Hematopoietic multipotent progenitor cell treated with erythropoietin and hydrocortisone succinate and interleukin-3 and kit ligand, for 17 days (in vitro differentiated cells): ENCODE measurements around the gene PDZK1IP1.
A peak's percentile ranks its signal among the peaks of the same experiment; 100 is the strongest.
"Not testable (repeated sequence)": the region's sequence is repeated elsewhere in the genome, so short reads cannot be mapped to it uniquely, and the experiment has no call there.

Experiments
- DNase-seq: peaks from one replicate; pipeline ENCODE4 v3.0.0-alpha.2; 2015; ENCODE audit warnings: low spot score

PDZK1IP1 gene

DNA sequence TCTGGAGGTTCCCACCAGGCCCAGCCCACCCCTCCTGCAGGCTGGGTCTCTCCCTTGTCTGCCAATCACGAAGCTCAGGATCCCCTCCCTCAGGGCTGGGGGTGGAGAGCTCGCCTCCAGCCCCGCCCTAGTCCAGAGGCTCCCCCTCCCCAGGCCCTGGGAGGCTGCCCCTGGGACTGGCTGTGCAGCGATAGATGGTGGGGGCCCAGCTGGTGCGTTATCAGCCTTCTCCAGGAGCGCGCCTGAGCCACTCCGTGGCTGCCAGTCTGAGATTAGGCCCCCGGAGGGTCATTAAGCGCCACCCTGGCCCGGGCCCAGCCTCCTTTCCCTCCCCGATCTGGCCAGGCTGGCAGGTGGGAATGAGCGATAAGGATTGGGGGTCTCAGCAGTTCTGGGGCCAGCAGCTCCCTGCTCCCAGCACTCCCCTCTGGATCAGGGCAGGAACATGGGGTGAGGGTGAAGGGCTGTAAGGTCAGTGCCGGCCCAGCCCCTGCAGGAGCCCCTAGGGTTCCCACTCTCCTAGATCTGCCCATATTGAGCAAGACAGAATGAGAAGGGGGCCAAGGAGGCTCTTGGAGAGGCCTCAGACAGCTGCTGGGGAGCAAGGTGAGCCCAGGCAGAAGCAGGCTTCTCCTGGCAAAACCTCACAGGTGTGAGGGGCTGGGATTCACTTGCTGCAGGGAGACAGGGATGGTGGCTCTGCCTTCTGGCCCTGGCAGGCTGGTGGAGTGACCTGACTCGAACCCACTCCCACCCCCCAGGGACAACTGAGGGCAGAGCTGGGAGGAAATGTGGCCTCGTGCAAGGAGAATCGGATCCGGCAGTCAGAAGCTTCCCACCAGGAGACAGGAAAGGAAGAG is 8.5 kb downstream of the PDZK1IP1 start:
- peak; percentile 98 for DNase-seq

DNA sequence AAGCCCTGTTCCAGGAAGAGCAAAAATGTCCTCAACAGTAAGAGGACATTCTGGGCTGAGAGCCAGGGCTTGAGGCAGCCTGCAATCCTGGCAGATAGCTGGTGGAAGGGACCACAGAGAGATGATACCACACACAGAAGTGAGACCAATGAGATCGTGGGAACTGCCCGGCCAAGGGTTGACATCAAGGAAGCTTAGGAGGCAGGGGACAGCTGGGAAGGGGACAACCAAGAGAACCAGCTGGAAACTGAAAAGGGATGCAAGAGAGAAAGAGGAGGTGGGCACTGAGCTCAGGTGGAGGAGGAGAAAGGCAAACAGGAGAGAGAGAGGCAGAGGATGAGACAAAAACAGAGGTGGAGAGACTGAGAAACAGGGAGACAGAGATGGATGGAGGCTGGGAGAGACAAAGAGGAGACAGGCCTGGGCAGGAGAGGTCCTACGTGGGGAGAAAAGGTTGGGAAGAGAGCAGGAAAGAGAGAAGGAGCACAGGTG is 9.2 kb downstream of the PDZK1IP1 start:
- peak; percentile 91 for DNase-seq

DNA sequence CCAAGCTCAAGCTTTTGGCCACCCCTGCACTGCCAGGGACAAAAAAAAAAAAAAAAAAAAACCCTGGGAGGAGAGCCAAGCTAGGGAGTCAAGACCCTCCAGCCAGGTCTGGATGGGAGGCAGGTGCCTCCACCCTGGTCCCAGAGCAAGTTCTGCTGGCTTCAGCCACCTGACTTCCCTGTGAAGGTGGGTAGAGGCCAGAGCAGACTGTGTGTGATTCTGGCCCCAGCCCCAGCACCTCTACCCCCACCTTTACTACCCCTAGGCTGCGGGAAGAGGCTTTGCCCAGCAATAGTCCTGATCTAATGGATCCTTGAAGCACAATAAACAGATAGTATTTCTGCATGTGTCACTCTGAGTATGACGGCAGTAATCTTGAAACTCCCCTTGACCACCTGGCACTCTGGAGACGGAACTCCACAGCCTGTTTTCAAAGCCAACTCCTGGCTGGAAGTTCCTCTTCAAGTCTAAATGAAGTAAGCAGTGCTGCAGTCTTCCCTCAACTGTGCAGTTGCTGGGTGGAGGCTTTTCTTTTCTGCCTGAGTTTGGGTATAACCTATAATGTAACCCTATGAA is 9.8 kb downstream of the PDZK1IP1 start:
- peak; percentile 89 for DNase-seq

DNA sequence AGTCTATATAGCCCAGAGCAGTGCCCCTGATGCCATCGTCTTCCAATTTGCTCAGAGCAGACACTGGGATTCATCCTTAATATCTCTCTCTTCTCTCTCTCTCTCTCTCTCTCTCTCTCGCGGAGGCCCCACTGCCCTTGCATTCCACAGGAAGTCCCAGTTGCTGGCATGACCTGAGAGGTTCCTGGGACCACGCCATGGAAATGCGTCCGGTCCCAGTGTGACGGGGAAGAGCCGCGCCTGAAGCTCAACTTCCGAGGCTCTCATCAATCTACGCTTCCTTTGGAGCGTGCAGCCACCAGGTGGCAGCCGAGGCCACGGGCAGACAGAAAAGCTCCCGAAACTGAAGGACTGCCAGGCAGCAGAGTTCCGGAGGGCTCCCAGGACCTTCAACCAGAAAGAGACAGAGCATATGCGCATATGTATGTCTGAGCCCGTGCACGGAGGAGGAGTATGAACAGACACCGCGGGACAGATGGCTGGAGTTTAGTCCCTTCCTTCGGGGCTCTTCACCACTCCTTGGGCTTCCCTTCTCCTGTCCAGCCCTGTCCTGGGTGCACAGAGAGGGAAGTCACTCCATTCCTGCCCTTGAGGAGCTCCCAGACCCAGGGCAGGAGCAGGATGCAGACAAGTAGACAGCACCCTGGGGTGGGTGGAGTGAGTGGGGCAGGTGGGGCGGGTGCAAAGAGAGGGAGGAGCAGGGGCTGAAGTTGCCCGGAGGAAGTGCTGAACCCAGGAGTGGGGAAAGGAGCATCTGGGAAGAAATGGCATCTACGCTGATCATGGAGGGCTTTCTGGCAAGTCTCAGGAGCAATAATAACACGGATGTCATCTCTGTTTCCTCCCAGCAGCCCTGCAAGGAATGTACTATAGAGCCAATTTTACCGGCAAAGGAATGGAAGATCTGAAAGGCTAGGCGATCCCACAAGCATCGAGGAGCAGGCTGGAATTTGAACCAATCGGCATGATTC is 10.5 kb downstream of the PDZK1IP1 start:
- peak; percentile 95 for DNase-seq

DNA sequence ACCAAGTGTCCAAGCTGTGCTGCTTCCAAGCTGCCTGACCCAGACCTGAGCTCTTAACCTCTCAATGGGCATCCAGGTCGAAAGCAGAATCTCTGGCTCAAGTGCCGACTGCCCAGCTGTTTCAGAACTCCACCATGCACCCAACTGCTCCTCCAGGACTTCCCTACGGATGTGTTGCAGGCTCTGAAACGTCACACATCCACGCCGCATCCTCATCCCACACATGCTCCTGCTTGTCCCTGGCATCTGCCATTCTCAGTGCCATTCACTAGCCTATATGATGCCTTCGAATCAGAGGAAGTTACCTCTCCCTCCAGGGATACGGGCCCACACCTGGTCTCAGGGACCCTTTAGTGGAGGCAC is 11.2 kb downstream of the PDZK1IP1 start:
- no peak for DNase-seq

DNA sequence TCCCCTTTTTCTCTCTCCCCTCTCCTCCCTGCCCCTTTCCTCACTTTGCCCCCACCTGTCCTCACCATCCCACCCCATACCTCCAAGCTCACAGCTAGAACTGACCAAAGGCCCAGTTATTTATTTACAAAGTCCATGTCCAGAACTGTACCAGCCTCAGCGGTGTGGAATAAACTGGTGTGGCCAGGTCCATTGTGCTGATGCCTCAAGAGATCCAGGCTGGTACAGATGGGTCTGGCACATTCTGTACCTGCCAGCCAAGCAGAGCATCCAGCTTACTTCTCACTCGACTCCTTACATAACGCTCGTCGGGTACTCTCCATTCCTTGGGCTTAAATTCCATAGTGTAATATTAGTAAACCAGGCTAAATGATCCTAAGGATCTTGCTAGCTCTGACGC is 11.8 kb downstream of the PDZK1IP1 start:
- DNase-seq: no peak

DNA sequence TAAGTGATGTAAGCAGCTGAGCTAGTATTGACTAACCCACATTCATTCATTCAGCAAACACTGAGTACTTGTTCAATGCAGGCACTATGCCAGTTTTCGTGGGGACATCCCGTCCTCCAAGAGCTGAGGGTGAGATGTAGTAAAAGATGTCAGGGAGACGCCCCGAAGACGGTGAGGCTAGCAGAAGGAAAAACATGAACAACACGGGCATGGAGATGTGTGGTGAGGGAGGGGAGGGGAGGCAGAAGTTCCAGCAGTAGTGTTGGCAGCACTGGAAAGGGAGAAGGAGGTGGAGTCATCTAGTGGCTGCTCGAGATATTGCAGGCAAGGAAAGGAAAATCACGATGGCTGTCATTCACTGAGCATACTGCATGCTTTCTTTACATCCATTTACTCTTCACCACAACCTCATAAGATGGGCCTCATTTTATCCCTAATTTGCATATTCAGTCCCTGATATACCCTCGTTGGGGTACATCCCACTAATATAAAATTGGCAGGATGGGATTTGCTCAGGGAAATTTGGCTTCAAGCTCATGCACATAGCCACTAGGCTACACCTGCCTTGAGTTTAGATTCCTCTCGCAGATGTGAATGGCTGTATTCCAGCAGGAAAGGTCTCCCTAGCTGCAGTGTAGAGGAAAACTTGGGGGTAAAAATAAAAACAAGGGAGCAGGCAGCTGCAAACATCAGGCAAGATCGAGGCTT is 14.5 kb downstream of the PDZK1IP1 start:
- peak; percentile 81 for DNase-seq

DNA sequence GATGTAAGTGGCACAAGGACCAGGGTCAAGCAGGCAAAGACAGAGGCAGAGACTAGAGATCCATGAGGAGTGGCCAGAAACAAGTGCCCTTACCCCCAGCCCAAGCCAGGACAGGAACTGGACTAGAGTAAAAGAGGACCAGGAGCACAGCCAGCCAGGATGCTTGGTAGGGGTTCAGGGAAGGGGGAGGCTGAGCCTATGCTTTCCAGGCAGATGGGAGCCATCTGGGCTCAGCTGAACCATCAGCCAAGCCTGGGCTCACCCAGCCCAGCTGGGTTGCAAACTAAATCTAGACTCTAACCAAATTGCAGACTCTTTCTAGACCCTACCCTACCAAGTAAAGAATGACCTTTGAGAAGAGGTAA is 15.2 kb downstream of the PDZK1IP1 start:
- no peak for DNase-seq

DNA sequence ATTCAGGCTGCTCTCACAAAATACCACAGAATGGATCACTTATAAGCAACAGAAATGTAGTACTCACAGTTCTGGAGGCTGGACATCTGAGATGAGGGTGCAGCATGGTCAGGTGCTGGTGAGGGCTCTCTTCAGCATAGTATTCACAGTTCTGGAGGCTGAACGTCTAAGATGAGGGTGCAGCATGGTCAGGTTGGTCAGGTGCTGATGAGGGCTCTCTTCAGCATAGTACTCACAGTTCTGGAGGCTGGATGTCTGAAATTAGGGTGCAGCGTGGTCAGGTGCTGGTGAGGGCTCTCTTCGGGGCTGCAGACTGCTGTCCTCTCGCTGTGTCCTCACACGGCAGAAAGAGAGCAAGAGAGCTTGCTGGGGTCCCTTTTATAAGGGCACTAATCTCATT is 17.1 kb downstream of the PDZK1IP1 start:
- no peak for DNase-seq

DNA sequence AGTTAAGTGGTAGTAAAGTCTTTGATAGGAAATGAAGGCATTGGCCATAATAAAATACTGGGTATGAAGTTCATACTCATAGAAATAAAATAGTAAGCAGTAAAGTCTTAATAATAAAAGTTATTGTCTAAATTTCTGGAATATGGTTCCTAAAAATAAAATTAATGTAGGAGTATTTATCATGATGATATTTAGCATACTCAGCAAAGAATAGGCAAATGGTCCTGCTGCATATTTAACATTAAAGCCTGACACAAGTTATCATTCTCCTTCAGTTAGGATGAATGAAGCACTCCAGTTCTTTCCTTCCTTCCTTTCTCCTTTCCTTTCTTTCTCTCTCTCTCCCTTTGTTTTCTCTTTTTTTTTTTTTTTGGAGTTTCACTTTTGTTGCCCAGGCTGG is 25.3 kb downstream of the PDZK1IP1 start:
- DNase-seq: no peak

DNA sequence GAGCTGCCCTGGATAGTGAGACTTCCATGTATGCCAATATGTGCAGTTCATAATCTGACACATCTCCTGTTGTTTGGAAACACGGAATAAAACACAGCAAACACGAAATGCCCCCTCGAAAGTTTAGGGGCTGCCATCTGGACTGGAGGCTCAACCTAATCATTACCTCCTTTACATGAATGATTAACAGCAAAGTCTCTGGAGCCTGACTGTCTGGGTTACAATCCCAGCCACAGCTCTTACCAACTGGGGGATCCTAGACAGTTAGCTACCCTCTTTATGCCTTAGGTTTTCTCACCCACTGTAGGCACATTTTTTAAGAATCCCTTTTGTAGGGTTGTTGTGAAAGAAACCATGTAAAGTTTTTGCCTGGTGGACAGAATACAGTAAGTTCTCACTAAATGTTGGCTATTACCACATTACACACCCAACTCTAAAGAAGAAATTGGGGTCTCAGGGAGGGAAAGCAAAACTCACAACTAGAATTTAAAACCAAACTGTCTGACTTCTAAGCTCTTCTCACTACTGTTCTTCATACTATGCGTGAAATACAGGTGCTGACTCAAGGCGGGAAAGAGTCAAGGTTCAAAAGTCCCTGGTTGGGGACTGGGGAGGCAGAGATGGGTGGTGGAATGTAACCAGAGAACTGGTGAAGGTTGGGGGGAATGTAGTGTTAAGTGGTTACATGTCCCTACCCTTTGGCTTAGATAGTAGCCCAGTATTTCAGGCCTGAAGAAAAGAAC is 28.4 kb downstream of the PDZK1IP1 start:
- no peak for DNase-seq

DNA sequence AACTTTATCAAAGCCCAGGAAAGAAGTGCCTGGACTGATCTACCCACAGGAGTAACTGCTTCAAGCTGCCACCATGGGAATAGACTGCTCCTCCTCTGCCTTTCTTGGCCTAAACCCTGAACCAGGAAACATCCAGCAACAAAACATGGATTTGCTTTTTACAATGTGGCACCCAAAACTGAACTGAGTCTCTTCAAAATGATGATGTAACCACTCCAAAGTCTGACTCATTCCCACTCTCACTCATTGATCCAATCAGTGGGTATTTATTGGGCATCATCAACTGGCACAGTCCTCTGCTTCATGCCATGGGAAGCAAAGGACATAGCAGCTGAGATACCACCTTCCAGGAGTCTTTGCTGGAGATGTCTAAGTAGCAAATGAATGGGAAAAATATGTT is 29.1 kb downstream of the PDZK1IP1 start:
- no peak for DNase-seq

DNA sequence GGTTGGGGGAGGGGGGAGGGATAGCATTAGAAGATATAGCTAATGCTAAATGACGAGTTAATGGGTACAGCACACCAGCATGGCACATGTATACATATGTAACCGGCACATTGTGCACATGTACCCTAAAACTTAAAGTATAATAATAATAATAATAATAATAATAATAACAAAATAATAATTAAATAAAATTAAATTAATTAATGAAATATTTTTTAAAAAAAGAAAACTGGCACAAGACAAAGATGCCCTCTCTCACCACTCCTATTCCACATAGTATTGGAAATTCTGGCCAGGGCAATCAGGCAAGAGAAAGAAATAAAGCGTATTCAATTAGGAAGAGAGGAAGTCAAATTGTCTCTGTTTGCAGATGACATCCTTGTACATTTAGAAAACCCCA is 31.9 kb downstream of the PDZK1IP1 start:
- DNase-seq: not testable (repeated sequence)

DNA sequence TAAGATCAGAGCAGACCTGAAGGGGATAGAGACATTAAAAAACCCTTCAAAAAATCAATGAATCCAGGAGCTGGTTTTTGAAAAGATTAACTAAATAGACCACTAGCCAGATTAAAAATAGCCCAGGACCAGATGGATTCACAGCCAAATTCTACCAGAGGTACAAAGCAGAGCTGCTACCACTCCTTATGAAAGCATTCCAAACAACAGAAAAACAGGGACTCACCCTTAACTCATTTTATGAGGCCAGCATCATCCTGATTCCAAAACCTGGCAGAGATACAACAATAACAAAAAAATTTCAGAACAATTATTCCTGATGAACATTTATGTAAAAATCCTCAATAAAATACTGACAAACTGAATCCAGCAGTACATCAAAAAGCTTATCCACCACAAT is 33.4 kb downstream of the PDZK1IP1 start:
- DNase-seq: not testable (repeated sequence)

DNA sequence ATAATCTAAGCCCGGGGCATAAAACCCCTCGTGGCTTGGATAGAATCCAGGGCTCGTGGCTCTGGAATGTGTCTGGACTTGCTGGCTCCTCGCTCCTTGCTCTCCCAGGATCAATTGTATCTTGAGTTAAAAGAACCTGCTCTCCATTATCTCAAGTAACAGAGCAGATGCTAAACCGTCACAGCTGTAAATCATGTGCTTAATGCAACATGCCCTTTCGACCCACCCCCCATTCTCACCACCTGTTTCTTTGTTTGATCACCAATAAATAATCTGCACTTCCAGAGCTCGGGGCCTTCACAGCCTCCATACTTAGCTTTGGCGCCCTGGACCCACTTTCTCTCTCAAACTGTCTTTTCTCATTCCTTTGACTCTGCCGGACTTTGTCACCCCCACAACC is 40.7 kb downstream of the PDZK1IP1 start:
- DNase-seq: not testable (repeated sequence)

DNA sequence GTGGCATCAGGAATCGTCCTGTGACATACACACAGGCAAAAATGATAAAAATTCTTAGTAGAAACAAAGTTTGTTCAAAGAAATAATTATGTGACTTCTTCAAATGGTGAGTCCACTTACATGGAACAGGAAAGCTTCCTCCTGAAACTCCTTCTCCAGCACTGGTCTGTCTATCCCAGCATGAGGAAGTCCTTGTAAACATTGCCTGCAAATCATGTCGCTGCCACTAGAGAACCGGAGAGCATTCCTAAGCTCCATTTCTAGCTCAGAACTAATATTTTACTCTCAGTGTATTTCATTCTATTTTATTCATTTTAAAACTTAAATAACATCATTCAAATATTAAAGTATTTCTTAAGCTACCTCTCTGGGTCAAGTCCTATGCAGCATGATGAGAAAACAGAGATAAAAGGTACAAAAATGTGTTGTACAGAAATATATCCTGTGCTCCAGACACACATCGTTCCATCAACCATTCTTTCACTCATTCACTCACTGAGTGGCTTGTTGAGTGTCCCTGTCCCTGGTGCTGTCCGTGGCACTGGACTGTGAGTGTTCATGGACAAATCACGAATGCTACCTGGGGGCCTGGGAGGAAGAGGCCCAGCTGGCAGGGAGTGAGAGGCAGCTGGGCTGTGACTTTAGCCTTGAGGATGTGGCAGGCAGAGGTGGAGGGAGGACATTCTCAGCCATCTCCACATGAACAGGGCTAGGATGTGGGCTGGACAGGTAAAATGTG is 42.6 kb downstream of the PDZK1IP1 start:
- no peak for DNase-seq

DNA sequence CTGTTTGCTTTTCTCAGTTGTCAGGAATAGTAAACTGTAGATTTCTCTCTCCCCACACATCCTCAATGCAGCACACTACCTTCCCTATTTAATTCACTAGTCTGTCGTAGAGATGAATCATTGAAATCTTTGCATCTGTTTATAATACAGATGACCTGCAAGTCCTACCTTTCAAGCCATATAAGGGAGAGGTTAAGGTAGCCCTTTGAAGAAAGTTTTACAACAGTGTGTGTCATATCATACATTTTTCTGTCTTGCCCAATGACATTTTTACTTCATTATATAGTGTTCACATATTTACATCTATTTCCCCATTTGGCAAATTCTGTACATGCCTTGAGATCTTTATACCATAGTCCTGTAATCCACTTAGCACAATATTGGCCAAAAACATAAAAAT is 43.3 kb downstream of the PDZK1IP1 start:
- DNase-seq: not testable (repeated sequence)

DNA sequence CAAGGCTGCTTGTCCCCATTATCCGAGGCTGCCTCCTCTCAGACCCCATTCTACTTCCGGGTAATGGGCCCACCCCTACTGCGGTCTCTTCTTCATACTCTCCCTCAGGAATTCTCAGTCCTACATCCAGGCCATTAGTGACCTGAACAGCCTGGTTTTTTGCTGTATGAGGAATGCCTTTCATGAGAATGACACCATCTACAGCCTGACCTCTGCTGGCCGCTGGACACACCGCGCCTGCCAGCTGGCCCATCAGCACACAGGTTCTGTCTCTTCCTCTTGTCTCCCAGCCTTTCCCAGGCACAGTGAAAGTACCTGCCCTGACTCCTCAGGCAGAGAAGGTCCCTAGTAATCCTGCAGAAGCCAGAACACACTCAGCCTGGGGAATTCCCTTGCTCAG is 46.2 kb downstream of the PDZK1IP1 start:
- not testable (repeated sequence) for DNase-seq

DNA sequence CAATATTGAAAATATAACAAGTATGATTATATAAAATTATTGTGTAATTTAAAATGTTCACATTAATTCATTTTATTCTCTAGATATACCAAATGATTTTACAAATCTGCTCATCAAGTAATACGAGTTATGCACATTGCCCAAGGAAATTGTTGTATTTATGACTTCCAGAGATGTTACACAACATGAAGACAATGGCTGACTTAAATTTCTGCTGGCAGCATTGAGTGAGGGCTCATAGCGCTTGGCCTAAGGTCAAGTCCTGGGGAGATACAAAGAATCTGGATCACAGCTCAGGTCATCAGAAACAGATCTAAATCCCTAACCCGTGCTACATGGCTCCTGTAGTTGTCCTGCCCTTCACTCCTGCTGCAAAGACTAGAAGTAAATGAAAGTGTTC is 49.5 kb downstream of the PDZK1IP1 start:
- not testable (repeated sequence) for DNase-seq

DNA sequence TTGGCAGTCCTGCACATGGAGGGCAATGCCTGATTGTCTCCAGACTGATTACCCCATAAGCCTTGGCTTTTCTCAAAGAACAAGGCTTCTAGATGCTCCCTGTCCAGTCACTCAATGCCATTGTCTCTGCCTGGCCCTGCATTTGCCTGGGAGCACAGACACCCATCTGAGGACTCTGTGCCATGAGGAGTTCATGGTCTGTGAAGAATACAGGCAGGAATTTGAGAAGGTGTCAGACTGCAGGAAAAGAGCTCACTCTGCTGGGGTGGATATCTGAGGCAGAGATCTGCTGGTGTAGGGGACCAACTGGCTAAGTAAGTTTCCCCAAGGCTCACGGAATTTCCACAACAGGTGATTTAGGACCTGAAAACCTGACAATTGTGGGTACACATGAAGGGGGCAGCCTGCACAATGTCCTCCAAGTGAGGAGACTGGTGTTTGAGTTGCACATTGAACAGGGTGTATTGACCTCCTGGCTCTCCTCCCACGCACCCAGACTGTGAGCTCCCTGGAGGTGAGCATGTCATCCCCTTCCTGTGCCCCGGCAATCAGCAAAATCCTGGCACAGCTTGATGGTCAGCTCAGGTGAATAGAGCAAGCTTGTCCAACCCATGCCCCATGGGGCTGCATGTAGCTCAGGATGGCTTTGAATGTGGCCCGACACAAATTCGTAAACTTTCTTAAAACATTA is 51.8 kb downstream of the PDZK1IP1 start:
- DNase-seq: no peak
